Stimulated activated CD8-positive, alpha-beta memory T cell treated with anti-CD3 and anti-CD28 coated beads, Interleukin-7, amount 100 ng/mL, for 24 hours (primary cell): ENCODE results near the gene PPP1R12A.
"Not testable (repeated sequence)": the region's sequence is repeated elsewhere in the genome, so short reads cannot be mapped to it uniquely, and the experiment has no call there.

ENCODE experiments used
- DNase-seq: peaks from one replicate; pipeline ENCODE4 v3.0.0-alpha.2; 2020; ENCODE audit warnings: low read depth

Gene PPP1R12A

DNA sequence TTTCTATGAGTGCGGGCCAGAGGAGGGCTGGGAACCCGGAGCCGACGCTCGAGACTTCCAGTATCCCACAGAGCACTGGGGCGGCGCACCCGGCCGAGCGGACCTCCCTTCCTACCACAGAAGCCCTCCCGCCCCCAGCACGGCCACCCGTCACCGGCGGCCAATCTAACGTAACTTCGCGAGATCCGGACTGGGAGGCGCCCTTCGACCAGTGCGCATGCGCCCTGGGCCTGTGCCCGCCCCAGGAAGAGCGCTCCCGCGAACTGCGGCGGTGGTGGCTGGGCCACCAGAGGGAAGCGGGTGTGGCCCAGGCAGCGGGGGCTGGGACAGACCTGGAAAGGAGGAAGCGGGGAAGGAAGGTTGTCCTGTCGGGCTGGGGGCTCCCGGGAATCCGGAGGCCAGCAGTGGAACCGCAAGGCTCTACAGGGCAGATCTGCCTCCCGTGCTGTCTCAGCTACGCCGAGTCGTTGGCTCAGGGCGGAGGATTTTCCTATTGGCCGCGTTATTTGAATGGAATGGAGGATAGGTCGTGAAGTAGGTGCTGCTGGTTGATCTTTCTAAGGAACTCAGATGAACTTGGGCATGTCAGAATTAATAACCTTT lies at the start of gene PPP1R12A:
Gene PPP1R12A, minus strand, starts transcription at position 77 of the 603 bp plus-strand sequence. CDS start 166 bp downstream, outside the sequence.
- DNase-seq, result peak; percentile 81

DNA sequence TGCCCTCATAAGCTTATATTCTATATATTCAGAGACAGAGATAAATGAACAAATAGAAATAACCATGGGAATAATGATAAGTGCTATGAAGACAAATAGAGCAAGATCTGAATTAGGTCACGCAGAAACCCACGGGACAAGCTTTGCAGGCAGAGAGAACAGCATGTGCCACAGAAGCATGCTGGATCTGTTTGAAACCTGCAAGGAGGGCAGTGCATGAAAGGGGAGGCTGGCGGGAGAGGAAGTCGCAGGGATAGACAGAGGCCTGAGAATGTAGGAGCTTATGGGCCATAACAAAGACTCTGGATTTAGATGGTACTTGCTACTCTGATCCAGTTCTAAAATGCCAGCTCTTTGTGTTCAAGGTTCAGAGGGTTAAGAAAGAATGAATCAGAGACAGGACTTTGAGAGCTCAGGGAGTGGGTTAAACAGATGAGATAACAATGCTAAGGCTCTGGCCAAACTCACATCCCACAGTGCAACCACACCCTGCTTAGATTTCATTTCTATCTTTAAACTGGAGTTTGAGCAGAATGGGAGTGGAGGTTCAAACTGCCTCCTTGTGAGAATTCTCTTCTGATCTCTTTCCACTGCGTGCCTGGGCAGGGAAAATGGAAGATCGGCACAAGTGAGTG lies 49.2 kb upstream of the PPP1R12A start:
- no peak for DNase-seq

- DNase-seq, result no peak
Measured at GRCh38 chr12:79983492-79983891, 48.6 kb upstream of the PPP1R12A start.

- no peak for DNase-seq
Measured at GRCh38 chr12:79982086-79983062, 47.5 kb upstream of the PPP1R12A start.

DNA sequence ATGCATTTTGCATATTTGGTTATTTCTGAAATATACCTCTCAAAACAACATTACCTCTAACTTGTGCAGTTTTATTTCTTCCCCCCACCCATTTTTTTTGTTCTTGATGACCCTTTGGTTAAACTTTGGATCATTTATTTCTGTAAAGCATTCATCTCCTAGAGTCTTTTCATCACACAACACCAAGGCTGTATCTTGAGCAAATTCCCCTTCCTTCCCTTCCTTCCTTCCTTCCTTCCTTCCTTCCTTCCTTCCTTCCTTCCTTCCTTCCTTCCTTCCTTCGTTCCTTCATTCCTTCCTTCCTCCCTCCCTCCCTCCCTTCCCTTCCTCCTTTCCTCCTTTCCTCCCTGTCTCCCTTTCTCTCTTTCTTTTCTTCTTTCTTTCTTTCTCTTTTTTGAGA lies 43.8 kb upstream of the PPP1R12A start:
- no peak for DNase-seq

DNA sequence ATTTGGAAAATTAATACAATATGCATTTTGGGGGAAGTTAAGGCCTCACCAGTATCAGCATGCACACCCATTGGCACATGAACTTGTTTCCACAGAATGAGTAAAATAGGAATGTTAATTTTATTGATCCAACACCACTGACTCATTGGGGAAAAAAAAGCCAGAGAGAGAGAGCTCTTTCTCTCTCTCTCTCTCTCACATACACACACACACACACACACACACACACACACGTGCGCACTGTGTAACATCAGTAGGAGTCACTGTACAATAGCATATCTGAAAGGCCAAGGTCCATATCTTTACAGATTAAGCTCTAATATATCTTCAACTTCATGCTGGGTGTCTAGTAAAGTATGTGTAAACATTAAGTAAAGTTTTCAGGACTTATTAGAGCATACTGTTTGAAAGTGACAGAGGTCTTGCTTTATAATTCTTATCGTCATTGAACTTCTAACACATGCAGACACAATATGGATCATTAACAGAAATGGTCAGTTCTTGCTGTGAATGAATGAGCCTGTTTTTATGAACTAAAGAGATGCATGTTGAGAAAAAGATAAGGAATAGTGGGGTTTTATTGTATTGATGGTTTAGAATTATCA lies 43.1 kb upstream of the PPP1R12A start:
- DNase-seq, result not testable (repeated sequence)

GRCh38 chr12:79975143-79975542 lies 40.2 kb upstream of the PPP1R12A start:
- no peak for DNase-seq

DNA sequence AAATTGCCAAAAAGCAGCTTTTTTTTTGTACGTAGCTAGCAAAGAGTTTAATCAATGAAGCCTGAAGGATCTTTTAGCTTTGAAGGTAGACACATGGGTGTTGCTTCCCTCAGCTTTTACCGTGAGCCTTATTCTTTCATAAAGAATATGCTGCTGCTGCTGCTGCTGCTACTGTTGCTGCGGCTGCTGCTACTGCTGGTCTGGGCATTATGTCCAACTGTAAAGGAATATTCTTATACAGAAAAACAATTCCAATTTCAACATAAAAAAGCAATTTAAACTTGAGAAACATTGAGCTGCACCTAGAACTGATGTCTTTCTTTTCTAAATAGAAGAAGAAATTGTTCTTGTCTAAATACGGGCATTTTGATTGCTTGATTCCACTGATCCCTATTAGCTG lies 38.9 kb upstream of the PPP1R12A start:
- no peak for DNase-seq

GRCh38 chr12:79964100-79964627 lies 29.3 kb upstream of the PPP1R12A start:
- no peak for DNase-seq

DNA sequence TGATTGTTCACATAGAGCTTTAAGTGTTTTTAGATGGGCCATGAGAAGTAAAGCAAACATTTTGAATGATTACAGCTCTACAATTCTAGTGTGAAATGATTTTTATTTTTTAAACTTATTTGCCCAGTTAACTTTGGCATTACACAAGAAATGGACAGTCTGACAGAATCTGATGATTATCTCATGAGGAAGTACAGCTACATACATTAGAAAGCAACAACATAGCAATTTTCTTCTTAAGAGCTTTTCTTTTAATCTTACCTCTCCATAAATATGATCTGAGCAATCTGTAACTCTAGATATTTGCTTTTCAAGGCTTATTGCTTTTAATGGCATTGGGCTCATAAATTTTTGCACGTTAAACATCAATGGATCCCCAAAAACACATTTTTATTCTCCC lies 26.5 kb upstream of the PPP1R12A start:
- no peak for DNase-seq

- DNase-seq, result no peak
Measured at GRCh38 chr12:79959484-79959883, 24.6 kb upstream of the PPP1R12A start.

DNA sequence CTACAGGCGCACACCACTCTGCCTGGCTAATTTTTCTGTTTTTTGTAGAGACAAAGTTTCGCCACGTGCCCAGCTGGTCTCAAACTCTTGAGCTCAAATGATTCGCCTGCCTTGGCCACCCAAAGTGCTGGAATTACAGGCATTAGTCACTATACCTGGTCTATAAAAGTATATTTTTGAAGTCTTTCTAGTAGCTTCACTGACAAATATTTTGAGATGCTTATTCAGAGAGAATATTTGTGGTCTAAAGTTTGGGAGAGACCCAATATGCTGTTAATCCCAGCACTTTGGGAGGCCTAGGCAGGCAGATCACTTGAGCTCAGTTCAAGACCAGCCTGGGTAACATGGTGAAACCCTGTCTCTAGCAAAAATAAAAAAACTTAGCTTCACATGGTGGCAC lies 22.0 kb upstream of the PPP1R12A start:
- DNase-seq, result no peak

- no peak for DNase-seq
Measured at GRCh38 chr12:79955561-79955960, 20.7 kb upstream of the PPP1R12A start.

DNA sequence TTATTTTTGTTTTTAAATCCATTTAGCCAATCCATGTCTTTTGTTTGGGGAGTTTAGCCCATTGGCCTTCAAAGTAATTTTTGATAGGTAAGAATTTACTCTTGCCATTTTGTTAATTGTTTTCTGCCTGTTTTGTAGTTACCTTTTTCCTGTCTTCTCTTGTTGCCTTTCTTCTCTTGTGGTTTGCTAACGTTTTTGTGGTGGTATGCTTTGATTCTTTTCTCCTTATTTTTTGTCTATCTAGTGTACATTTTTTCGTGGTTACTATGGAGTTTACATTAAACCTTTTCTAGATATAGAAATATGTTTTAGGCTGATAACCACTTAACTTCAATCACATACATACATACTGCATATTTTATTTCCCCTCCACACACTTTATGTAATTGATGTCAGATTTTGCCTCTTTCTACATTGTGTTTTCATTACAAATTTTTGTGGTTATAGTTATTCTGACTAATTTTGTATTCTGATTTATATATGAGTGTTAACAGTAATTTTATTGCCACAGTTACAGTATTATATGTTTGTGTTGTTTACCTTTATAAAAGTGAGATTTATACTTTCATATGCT lies 19.2 kb upstream of the PPP1R12A start:
- DNase-seq, result no peak

- no peak for DNase-seq
Measured at GRCh38 chr12:79949098-79949497, 14.2 kb upstream of the PPP1R12A start.

GRCh38 chr12:79945433-79945832 lies 10.5 kb upstream of the PPP1R12A start:
- no peak for DNase-seq

- DNase-seq, result no peak
Measured at GRCh38 chr12:79944565-79944964, 9.7 kb upstream of the PPP1R12A start.

- not testable (repeated sequence) for DNase-seq
Measured at GRCh38 chr12:79942846-79943245, 7.9 kb upstream of the PPP1R12A start.

DNA sequence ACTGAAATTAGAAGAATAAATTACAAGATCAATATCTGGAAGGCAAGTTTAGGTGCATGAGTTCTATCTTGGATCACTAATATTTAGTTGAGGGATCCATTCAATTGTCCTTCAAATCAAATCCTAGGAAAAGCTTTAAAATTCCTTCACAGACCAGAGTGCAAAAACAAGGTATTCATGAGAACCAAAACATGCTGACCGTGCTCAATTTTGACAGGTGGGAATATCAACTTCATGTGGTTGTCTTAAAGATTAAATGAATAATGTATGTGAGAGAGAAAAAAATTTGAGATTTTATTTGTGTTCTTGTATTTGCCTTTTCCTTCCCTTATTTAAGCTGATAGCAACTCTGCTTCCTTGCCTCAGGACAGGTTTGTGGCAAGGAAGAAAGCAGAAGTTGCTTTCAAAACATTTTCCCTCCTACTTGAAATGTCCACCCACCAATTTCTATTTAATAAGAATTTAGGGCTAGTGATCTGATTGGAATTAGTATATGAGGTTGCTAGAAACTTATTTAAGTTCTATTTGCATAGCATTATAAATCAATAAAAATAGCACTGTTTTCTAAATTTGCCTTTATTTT lies 4.9 kb upstream of the PPP1R12A start:
- DNase-seq, result no peak

GRCh38 chr12:79938843-79939242 lies 3.9 kb upstream of the PPP1R12A start:
- DNase-seq, result no peak

DNA sequence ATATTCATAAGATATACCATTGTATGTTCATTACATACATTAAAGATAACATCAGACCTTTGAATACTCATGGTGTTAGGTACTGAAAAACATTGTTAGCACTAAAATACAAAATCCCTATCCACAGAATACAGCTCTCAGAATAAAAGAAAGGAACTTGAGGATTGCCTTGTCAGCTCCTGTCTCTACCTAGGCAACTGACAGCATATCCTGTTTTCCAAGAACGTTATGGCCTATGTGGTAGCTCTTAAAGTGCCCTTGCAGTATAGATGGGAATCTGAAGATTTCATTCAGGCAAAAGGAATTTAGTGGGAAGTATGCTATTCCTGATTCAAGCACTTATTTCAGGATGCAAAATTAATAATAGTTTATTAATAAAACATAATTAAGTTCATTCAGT lies 1.8 kb upstream of the PPP1R12A start:
- DNase-seq, result no peak
